HepG2 (cell line): ENCODE data around the gene TRABD. TPM values are rescaled to one million over a fixed set of nuclear protein-coding genes. Genes with fewer than 3 reads are reported as not detected.

Experiments
- MATR3 ChIP-seq: sonication (generic); formaldehyde crosslinking; IDR thresholded peaks from 2 replicates; pipeline ENCODE4 v1.4.0; 2020; ENCODE audit warnings: missing genetic modification reagents
- PRDM15 ChIP-seq: sonication (generic); formaldehyde crosslinking; IDR thresholded peaks from 2 replicates; pipeline ENCODE4 v1.4.0; 2020; ENCODE audit warnings: missing genetic modification reagents
- SOX6 ChIP-seq, 2 experiments: fragments of 450-650 bp in 1 of 2; sonication (generic) in 1 of 2; formaldehyde crosslinking in 1 of 2; IDR thresholded peaks; 2 replicates each; pipeline versions ENCODE4 v1.4.0 to v1.6.1; 2017 to 2020; ENCODE audit warnings: antibody characterized with exemption in 1 of 2, mild to moderate bottlenecking in 1 of 2, missing genetic modification reagents in 1 of 2
- ZBTB20 ChIP-seq: sonication (generic); formaldehyde crosslinking; IDR thresholded peaks from 2 replicates; pipeline ENCODE4 v1.8.1; 2023; ENCODE audit warnings: missing genetic modification reagents, low read depth, mild to moderate bottlenecking, borderline replicate concordance
- ZNF224 ChIP-seq: sonication (generic); formaldehyde crosslinking; IDR thresholded peaks from 2 replicates; pipeline ENCODE4 v1.5.0; 2020; ENCODE audit warnings: mild to moderate bottlenecking, missing genetic modification reagents
- ZNF263 ChIP-seq: sonication (generic); formaldehyde crosslinking; IDR thresholded peaks from 2 replicates; pipeline ENCODE4 v1.4.0; 2020; ENCODE audit warnings: missing genetic modification reagents
- ZNF333 ChIP-seq: sonication (generic); formaldehyde crosslinking; IDR thresholded peaks from 2 replicates; pipeline ENCODE4 v1.4.0; 2020; ENCODE audit warnings: mild to moderate bottlenecking, missing genetic modification reagents, borderline replicate concordance
- ZNF687 ChIP-seq: sonication (generic); formaldehyde crosslinking; IDR thresholded peaks from 2 replicates; pipeline ENCODE4 v1.5.1; 2020; ENCODE audit warnings: mild to moderate bottlenecking, missing genetic modification reagents, moderate library complexity
- ZNF768 ChIP-seq: sonication (generic); formaldehyde crosslinking; IDR thresholded peaks from 2 replicates; pipeline ENCODE4 v1.4.0; 2020; ENCODE audit warnings: missing genetic modification reagents
- ZSCAN9 ChIP-seq: IDR thresholded peaks from 2 replicates; pipeline ENCODE4 v1.6.1; 2016; ENCODE audit warnings: borderline replicate concordance
- polyA plus RNA-seq, 8 experiments: library from polyadenylated mRNA; depleted of rRNA in 3 of 8; stranded (reverse) in 7 of 8; unstranded in 1 of 8; fragments of >200 nt; fragmentation: Illumina TruSeq in 4 of 8; extraction: Trizol in 4 of 8; gene quantifications; 2 replicates each; pipeline versions ENCODE4 v1.2.1 to v1.2.3, GENCODE V29; 2011 to 2016; ENCODE audit warnings: low read depth in 4 of 8, missing spikeins in 1 of 8, mixed read lengths in 1 of 8; ENCODE audit not compliant: insufficient read depth in 1 of 8
- total RNA-seq, 5 experiments: library from RNA; depleted of rRNA; stranded (reverse); fragments of >200 nt; fragmentation: Illumina TruSeq; extraction: Trizol; gene quantifications; 2 replicates each; pipeline ENCODE4 v1.2.3, GENCODE V29; 2016; ENCODE audit warnings: low read depth in 1 of 5
- TF ChIP-seq, protein P1 (sequence below): sonication (generic); formaldehyde crosslinking; IDR thresholded peaks from 2 replicates; pipeline ENCODE4 v1.5.0; 2020; ENCODE audit warnings: mild to moderate bottlenecking, missing genetic modification reagents

The TRABD gene
- total and polyA plus RNA-seq, 2 of the 13 experiments (the other 11 are each of a cell fraction or from before 2014, with no cell fraction given): 21.5 to 28.9 TPM

- TF ChIP-seq, protein P1, sequence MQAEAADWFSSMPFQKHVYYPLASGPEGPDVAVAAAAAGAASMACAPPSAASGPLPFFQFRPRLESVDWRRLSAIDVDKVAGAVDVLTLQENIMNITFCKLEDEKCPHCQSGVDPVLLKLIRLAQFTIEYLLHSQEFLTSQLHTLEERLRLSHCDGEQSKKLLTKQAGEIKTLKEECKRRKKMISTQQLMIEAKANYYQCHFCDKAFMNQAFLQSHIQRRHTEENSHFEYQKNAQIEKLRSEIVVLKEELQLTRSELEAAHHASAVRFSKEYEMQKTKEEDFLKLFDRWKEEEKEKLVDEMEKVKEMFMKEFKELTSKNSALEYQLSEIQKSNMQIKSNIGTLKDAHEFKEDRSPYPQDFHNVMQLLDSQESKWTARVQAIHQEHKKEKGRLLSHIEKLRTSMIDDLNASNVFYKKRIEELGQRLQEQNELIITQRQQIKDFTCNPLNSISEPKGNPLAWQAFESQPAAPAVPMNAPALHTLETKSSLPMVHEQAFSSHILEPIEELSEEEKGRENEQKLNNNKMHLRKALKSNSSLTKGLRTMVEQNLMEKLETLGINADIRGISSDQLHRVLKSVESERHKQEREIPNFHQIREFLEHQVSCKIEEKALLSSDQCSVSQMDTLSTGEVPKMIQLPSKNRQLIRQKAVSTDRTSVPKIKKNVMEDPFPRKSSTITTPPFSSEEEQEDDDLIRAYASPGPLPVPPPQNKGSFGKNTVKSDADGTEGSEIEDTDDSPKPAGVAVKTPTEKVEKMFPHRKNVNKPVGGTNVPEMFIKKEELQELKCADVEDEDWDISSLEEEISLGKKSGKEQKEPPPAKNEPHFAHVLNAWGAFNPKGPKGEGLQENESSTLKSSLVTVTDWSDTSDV (CRISPR knock-in tag): no peak
- TF ChIP-seq ZBTB20 (CRISPR knock-in tag) (no peak), ZSCAN9 (no peak), ZNF263 (CRISPR knock-in tag) (peak; percentile 61), ZNF224 (CRISPR knock-in tag) (no peak), ZNF333 (no peak), PRDM15 (CRISPR knock-in tag) (no peak; the same call in 1 of the 2 replicates), ZNF768 (CRISPR knock-in tag) (peak; percentile 3; the same call in 1 of the 2 replicates), ZNF687 (peak; percentile 65), MATR3 (CRISPR knock-in tag) (no peak), SOX6 (IDR thresholded peaks at IDR 0.05) (no peak), SOX6 (CRISPR knock-in tag; IDR thresholded peaks at IDR 0.05) (0 out of 2 replicates have a peak, but pooled peaks have one; percentile 14)
Measured at GRCh38 chr22:50184004-50184901, 1.5 kb upstream of the TRABD start (continued).
